KOPT-K1 (cell line): ENCODE data around the gene PCDHB9.
"Not testable (repeated sequence)": the region's sequence is repeated elsewhere in the genome, so short reads cannot be mapped to it uniquely, and the experiment has no call there.

Source experiments
- H3K27ac ChIP-seq: fragments of 200-600 bp; sonication (generic); 2 replicates; pipeline ENCODE4 v1.5.1; 2016; ENCODE audit warnings: antibody characterized with exemption, mild to moderate bottlenecking, low read depth, low read length; ENCODE audit not compliant: poor library complexity, severe bottlenecking
- H3K36me3 ChIP-seq: fragments of 200-600 bp; sonication (generic); 2 replicates; pipeline ENCODE4 v1.5.1; 2017; ENCODE audit warnings: antibody characterized with exemption, mild to moderate bottlenecking, low read length, moderate library complexity; ENCODE audit not compliant: insufficient read depth
- H3K9me3 ChIP-seq: fragments of 200-600 bp; sonication (generic); 2 replicates; pipeline ENCODE4 v1.5.1; 2017; ENCODE audit warnings: antibody characterized with exemption, low read length, mild to moderate bottlenecking; ENCODE audit not compliant: insufficient read depth, poor library complexity, severe bottlenecking

PCDHB9 gene

GRCh38 chr5:141210281-141210680, 23.3 kb downstream of the PCDHB9 start:
- H3K9me3 ChIP-seq, H3K27ac ChIP-seq, H3K36me3 ChIP-seq: not testable (repeated sequence)

GRCh38 chr5:141210849-141211248, 23.9 kb downstream of the PCDHB9 start:
- not testable (repeated sequence) for H3K27ac ChIP-seq

GRCh38 chr5:141213656-141214339, 26.8 kb downstream of the PCDHB9 start, which contains the start of gene PCDHB13:
PCDHB13 (plus strand) TSS chr5:141213919; CDS start chr5:141214124, 205 bp downstream.
- H3K27ac ChIP-seq, H3K9me3 ChIP-seq, H3K36me3 ChIP-seq: not testable (repeated sequence)

More at GRCh38 chr5:141210849-141211248, 23.9 kb downstream of the PCDHB9 start:
- H3K9me3 ChIP-seq, H3K36me3 ChIP-seq: not testable (repeated sequence)

GRCh38 chr5:141214583-141214982, 27.6 kb downstream of the PCDHB9 start:
- H3K36me3 ChIP-seq, H3K9me3 ChIP-seq, H3K27ac ChIP-seq: not testable (repeated sequence)

- H3K9me3 ChIP-seq, H3K27ac ChIP-seq, H3K36me3 ChIP-seq: not testable (repeated sequence)
These were observed 28.5 kb downstream of the PCDHB9 start for GRCh38 chr5:141215504-141215903.

GRCh38 chr5:141216035-141216434, 29.1 kb downstream of the PCDHB9 start:
- H3K27ac ChIP-seq, H3K36me3 ChIP-seq, H3K9me3 ChIP-seq: not testable (repeated sequence)

GRCh38 chr5:141223112-141223783, 36.3 kb downstream of the PCDHB9 start, which contains the start of gene PCDHB14:
PCDHB14 (plus strand) TSS chr5:141223343; CDS start chr5:141223506, 163 bp downstream.
- Histone ChIP-seq H3K9me3 (no peaks in the 10 kb centered on the region), H3K27ac (no peak within 1 kb of the TSS)

GRCh38 chr5:141224844-141225243, 37.9 kb downstream of the PCDHB9 start:
- not testable (repeated sequence) for H3K36me3 ChIP-seq, H3K27ac ChIP-seq, H3K9me3 ChIP-seq

More at GRCh38 chr5:141223112-141223783, 36.3 kb downstream of the PCDHB9 start, which contains the start of gene PCDHB14:
- no peaks in the 10 kb centered on the region for H3K36me3 ChIP-seq

- not testable (repeated sequence) for H3K36me3 ChIP-seq, H3K9me3 ChIP-seq, H3K27ac ChIP-seq
These were observed 38.5 kb downstream of the PCDHB9 start for GRCh38 chr5:141225421-141225820.

GRCh38 chr5:141234109-141234667, 47.2 kb downstream of the PCDHB9 start:
- Histone ChIP-seq H3K36me3 (no peaks in the 10 kb centered on the region), H3K27ac (no peak overlapping the region), H3K9me3 (peaks cover 20% of the 10 kb centered on the region)

GRCh38 chr5:141235922-141236321, 49.0 kb downstream of the PCDHB9 start:
- not testable (repeated sequence) for H3K36me3 ChIP-seq, H3K27ac ChIP-seq
- H3K9me3 ChIP-seq, result peaks cover 30% of the 10 kb centered on the region

GRCh38 chr5:141236516-141237313, 49.8 kb downstream of the PCDHB9 start:
- peaks cover 32% of the 10 kb centered on the region for H3K9me3 ChIP-seq
- no peaks in the 10 kb centered on the region for H3K36me3 ChIP-seq
- no peak overlapping the region for H3K27ac ChIP-seq
